K562 (cell line): ENCODE measurements around the gene ACTRT2. TPM values are rescaled to one million over a fixed set of nuclear protein-coding genes. Genes with fewer than 3 reads are reported as not detected.

Source experiments
- ATAC-seq: fragments of 200-7000 bp; cut with Tn5 transposase; 3 replicates; pipeline ENCODE4 v1.9.1; 2020; ENCODE audit warnings: moderate library complexity
- BruUV-seq: library from RNA; stranded (reverse); fragments of 400-500 nt; replicated peaks from 2 replicates; lab custom pipeline; 2021; lab: Mats Ljungman, UMichigan
- CTCF ChIA-PET: fragments of 300-600 bp; formaldehyde crosslinking; extraction: SDS; loops from one replicate; lab custom pipeline; 2021; ENCODE audit warnings: low intra/inter-chr PET ratio; lab: Yijun Ruan, JAX
- POLR2A ChIA-PET: fragments of 300-600, 350-650 bp; sonication (Branson Sonifier 250); formaldehyde crosslinking; extraction: SDS; loops from one replicate; lab custom pipeline; 2021; ENCODE audit warnings: antibody characterized with exemption, inconsistent platforms; lab: Yijun Ruan, JAX
- DNase-seq, 4 experiments: peaks; one replicate each; pipeline versions ENCODE4 v3.0.0 to v3.0.0-alpha.2; 2011 to 2018; ENCODE audit warnings: low spot score in 3 of 4, mixed read lengths in 3 of 4; ENCODE audit errors: extremely low read depth in 1 of 4
- FAIRE-seq: peaks from 2 replicates; lab custom pipeline; 2011; peaks lifted over from hg19 to GRCh38; lab: Jason Lieb, UNC
- H2AFZ ChIP-seq: 2 replicates; pipeline ENCODE4 v1.6.0; 2011; ENCODE audit warnings: low read depth, low read length, control low read depth, inconsistent platforms
- H3K27ac ChIP-seq: fragments of 200-600 bp; 3 replicates; pipeline ENCODE4 v1.8.0; 2011; ENCODE audit warnings: low read depth, mild to moderate bottlenecking, control low read depth, inconsistent platforms, low read length, moderate library complexity, mixed read lengths; ENCODE audit errors: extremely low read depth
- H3K27me3 ChIP-seq, 2 experiments: fragments of 300-600 bp in 1 of 2; 2 replicates in 1 of 2; 3 replicates in 1 of 2; pipeline versions ENCODE4 v1.6.0 to v1.8.0; 2011; ENCODE audit warnings: inconsistent platforms in 2 of 2, low read length in 2 of 2, mild to moderate bottlenecking in 1 of 2, mixed read lengths in 1 of 2, moderate library complexity in 1 of 2; ENCODE audit not compliant: control insufficient read depth in 2 of 2, insufficient read depth in 2 of 2
- H3K36me3 ChIP-seq: fragments of 300-600 bp; 3 replicates; pipeline ENCODE4 v1.8.0; 2011; ENCODE audit warnings: mild to moderate bottlenecking, low read length, inconsistent platforms; ENCODE audit not compliant: control insufficient read depth, insufficient read depth
- H3K4me1 ChIP-seq, 2 experiments: fragments of 200-600 bp in 1 of 2; replicated peaks in 1 of 2; 2 replicates in 1 of 2; 3 replicates in 1 of 2; pipeline versions ENCODE4 v1.5.1 to v1.8.0; 2011; ENCODE audit warnings: inconsistent platforms in 2 of 2, low read length in 2 of 2, mild to moderate bottlenecking in 1 of 2, mixed read lengths in 1 of 2, moderate library complexity in 1 of 2; ENCODE audit not compliant: control insufficient read depth in 2 of 2, insufficient read depth in 2 of 2
- H3K4me2 ChIP-seq: 2 replicates; pipeline ENCODE4 v1.6.1; 2011; ENCODE audit warnings: low read length, control low read depth, inconsistent platforms, mixed read lengths; ENCODE audit not compliant: insufficient read depth
- H3K4me3 ChIP-seq: fragments of 200-600 bp; sonication (generic), shearing (Covaris generic); 2 replicates; pipeline ENCODE4 v1.5.1; 2016; ENCODE audit warnings: control low read depth, inconsistent platforms
- H3K79me2 ChIP-seq: fragments of 200-600 bp; 3 replicates; pipeline ENCODE4 v1.8.0; 2011; ENCODE audit warnings: low read length, inconsistent platforms; ENCODE audit not compliant: control insufficient read depth, insufficient read depth
- H3K9ac ChIP-seq, 2 experiments: 2 replicates each; pipeline versions ENCODE4 v1.6.0 to v1.6.1; 2011; ENCODE audit warnings: low read depth in 2 of 2, low read length in 2 of 2, control low read depth in 1 of 2, inconsistent platforms in 1 of 2, mild to moderate bottlenecking in 1 of 2, mixed read lengths in 1 of 2; ENCODE audit not compliant: insufficient read depth in 1 of 2
- H3K9me1 ChIP-seq: one replicate; pipeline ENCODE4 v1.6.0; 2011; ENCODE audit warnings: inconsistent platforms, mild to moderate bottlenecking, low read length, moderate library complexity; ENCODE audit not compliant: control insufficient read depth, insufficient read depth
- H3K9me3 ChIP-seq: replicated peaks from 2 replicates; pipeline ENCODE4 v1.5.1; 2011; ENCODE audit warnings: low read depth, low read length, inconsistent platforms; ENCODE audit not compliant: control insufficient read depth, insufficient read depth
- H4K20me1 ChIP-seq: replicated peaks from 2 replicates; pipeline ENCODE4 v1.6.1; 2011; ENCODE audit warnings: low read length, inconsistent platforms, mixed read lengths; ENCODE audit not compliant: control insufficient read depth, insufficient read depth
- BRD9 ChIP-seq: fragments of 450-650 bp; IDR thresholded peaks from 2 replicates; pipeline ENCODE4 v1.6.1; 2018; ENCODE audit warnings: low read depth; ENCODE audit not compliant: partially characterized antibody
- CREBBP ChIP-seq: IDR thresholded peaks from one replicate; pipeline ENCODE4 v1.6.1; 2012; ENCODE audit warnings: low read depth, mild to moderate bottlenecking, control low read depth, inconsistent platforms, low read length
- DDX20 ChIP-seq: fragments of 450-650 bp; IDR thresholded peaks from 2 replicates; pipeline ENCODE4 v1.6.1; 2016; ENCODE audit warnings: missing genetic modification characterization, low read depth, mild to moderate bottlenecking, missing compliant biosample characterization, moderate library complexity
- GABPB2 ChIP-seq: fragments of 250-450 bp; sonication (Bioruptor Pico); conservative IDR thresholded peaks from 2 replicates; pipeline ENCODE4 v1.5.1; 2021; ENCODE audit warnings: mild to moderate bottlenecking
- MTA3 ChIP-seq: fragments of 450-650 bp; formaldehyde crosslinking; IDR thresholded peaks from 2 replicates; pipeline ENCODE4 v1.6.1; 2017; ENCODE audit warnings: mild to moderate bottlenecking, borderline replicate concordance
- NFRKB ChIP-seq: fragments of 450-650 bp; IDR thresholded peaks from 2 replicates; pipeline ENCODE4 v1.6.1; 2016; ENCODE audit warnings: low read depth
- POLR2AphosphoS5 ChIP-seq: IDR thresholded peaks from 2 replicates; pipeline ENCODE4 v1.6.1; 2011; ENCODE audit warnings: mild to moderate bottlenecking, low read depth, low read length, moderate library complexity; ENCODE audit not compliant: control insufficient read depth, insufficient read depth
- POLR3A ChIP-seq: IDR thresholded peaks from 2 replicates; pipeline ENCODE4 v1.6.1; 2011; ENCODE audit warnings: borderline replicate concordance, mild to moderate bottlenecking, moderate library complexity; ENCODE audit not compliant: insufficient read length, insufficient read depth; ENCODE audit errors: extremely low read depth
- SP1 ChIP-seq: sonication (generic); formaldehyde crosslinking; IDR thresholded peaks from 2 replicates; pipeline ENCODE4 v1.8.1; 2022; ENCODE audit warnings: mild to moderate bottlenecking, missing genetic modification reagents
- STAT5B ChIP-seq: fragments of 250-450 bp; sonication (Bioruptor Pico); IDR thresholded peaks from 2 replicates; pipeline ENCODE4 v1.8.0; 2021; ENCODE audit warnings: mild to moderate bottlenecking, inconsistent platforms
- TAL1 ChIP-seq: fragments of 450-650 bp; IDR thresholded peaks from 2 replicates; pipeline ENCODE4 v1.6.1; 2016; ENCODE audit warnings: mild to moderate bottlenecking
- TRIM28 ChIP-seq: fragments of 450-650 bp; IDR thresholded peaks from 2 replicates; pipeline ENCODE4 v1.6.1; 2017
- ZBTB40 ChIP-seq, 2 experiments: fragments of 450-650 bp in 1 of 2; sonication (generic) in 1 of 2; formaldehyde crosslinking in 1 of 2; IDR thresholded peaks; 2 replicates each; pipeline versions ENCODE4 v1.7.1 to v1.9.0; 2016 to 2022; ENCODE audit warnings: inconsistent platforms in 1 of 2, mild to moderate bottlenecking in 1 of 2, missing genetic modification reagents in 1 of 2
- ZNF830 ChIP-seq: fragments of 250-450 bp; sonication (Bioruptor Pico); IDR thresholded peaks from 2 replicates; pipeline ENCODE4 v1.5.0; 2021; ENCODE audit warnings: mild to moderate bottlenecking
- WGBS: fragments of 100-300 bp; shearing (Covaris generic); methylation state at CpG from one replicate; pipeline ENCODE4 v1.1.6; 2016; ENCODE audit warnings: low coverage, mixed read lengths; ENCODE audit not compliant: insufficient coverage; ENCODE audit errors: missing lambda C conversion rate; 5-methylcytosine and 5-hydroxymethylcytosine counted together
- in situ Hi-C: fragments of 300-500 bp; cut with MboI; formaldehyde crosslinking; loops from 4 replicates; pipeline ENCODE4 v1.15.0; 2018; ENCODE audit warnings: inconsistent platforms, mixed read lengths
- intact Hi-C: fragments of 100-400 bp; cut with micrococcal nuclease; formaldehyde crosslinking; loops from 2 replicates; pipeline ENCODE4 v1.14.2; 2022
- polyA plus RNA-seq, 8 experiments: library from polyadenylated mRNA; depleted of rRNA in 4 of 8; stranded (reverse) in 5 of 8; unstranded in 3 of 8; fragments of >200 nt; fragmentation: Nextera tagmentation in 2 of 8; fragmentation: Illumina TruSeq in 1 of 8; extraction: Ambion mirVana in 2 of 8; extraction: Trizol in 1 of 8; gene quantifications; 2 replicates each; pipeline versions ENCODE4 v1.2.1 to v1.2.3, GENCODE V29; 2011 to 2014; ENCODE audit warnings: inconsistent platforms in 1 of 8, missing spikeins in 1 of 8
- total RNA-seq, 7 experiments: library from RNA; depleted of rRNA in 6 of 7; stranded (reverse); fragments of >200 nt in 6 of 7; fragmentation: Illumina TruSeq in 2 of 7; extraction: Trizol in 2 of 7; gene quantifications; 2 replicates each; pipeline versions ENCODE4 v1.2.1 to v1.2.3, GENCODE V29; 2011 to 2021; ENCODE audit warnings: low replicate concordance in 1 of 7

The ACTRT2 gene
- total and polyA plus RNA-seq, 9 of the 15 experiments (the other 6 are each of a cell fraction or from before 2014, with no cell fraction given) = not detected

GRCh38 chr1:3063379-3064295, 42.4 kb downstream of the ACTRT2 start:
- no peak overlapping the region for H3K27ac ChIP-seq
- no peaks in the 10 kb centered on the region for H3K79me2 ChIP-seq
- intact Hi-C loops = no loop called here
- no peak for FAIRE-seq
- H2AFZ ChIP-seq = no peak overlapping the region
- H4K20me1 ChIP-seq = no peaks in the 10 kb centered on the region
- H3K9ac ChIP-seq = no peak overlapping the region
- ChIA-PET POLR2A (no interaction called here), CTCF (no interaction called here)
- H3K9me1 ChIP-seq = no peaks in the 10 kb centered on the region
- ATAC-seq = no peak
- no peak overlapping the region for H3K4me3 ChIP-seq
- H3K4me2 ChIP-seq = no peak overlapping the region
- in situ Hi-C loops = no loop called here
- peaks cover 0 to 15% of the 10 kb centered on the region in 2 experiments; a peak in 2 of 5 replicates for H3K27me3 ChIP-seq
- BruUV-seq = no TSS peak
- no peaks in the 10 kb centered on the region for H3K36me3 ChIP-seq
- H3K9me3 ChIP-seq = no peaks in the 10 kb centered on the region
- WGBS = 41% methylated on average over 78 of the region's 91 CpGs
- H3K4me1 ChIP-seq = no peaks in the 10 kb centered on the region
- no peak for DNase-seq
- TF ChIP-seq DDX20 (tag) (no peak), POLR3A (no peak), GABPB2 (no peak), TRIM28 (no peak), TAL1 (no peak), SP1 (no peak), CREBBP (no peak), NFRKB (no peak), POLR2AphosphoS5 (no peak), BRD9 (no peak), MTA3 (no peak), STAT5B (no peak), ZBTB40 (IDR thresholded peaks at IDR 0.05) (no peak), ZBTB40 (CRISPR knock-in tag; IDR thresholded peaks at IDR 0.05) (no peak), ZNF830 (CRISPR knock-in tag) (no peak)
